Activated CD8-positive, alpha-beta memory T cell treated with anti-CD3 and anti-CD28 coated beads for 48 hours (primary cell): ENCODE results near the gene CNOT3.
"Not testable (repeated sequence)": the region's sequence is repeated elsewhere in the genome, so short reads cannot be mapped to it uniquely, and the experiment has no call there.

Source experiments
- DNase-seq, 3 experiments: peaks; one replicate each; pipeline ENCODE4 v3.0.0-alpha.2; 2020; ENCODE audit warnings: low read depth in 2 of 3, low spot score in 2 of 3

The CNOT3 gene

DNA sequence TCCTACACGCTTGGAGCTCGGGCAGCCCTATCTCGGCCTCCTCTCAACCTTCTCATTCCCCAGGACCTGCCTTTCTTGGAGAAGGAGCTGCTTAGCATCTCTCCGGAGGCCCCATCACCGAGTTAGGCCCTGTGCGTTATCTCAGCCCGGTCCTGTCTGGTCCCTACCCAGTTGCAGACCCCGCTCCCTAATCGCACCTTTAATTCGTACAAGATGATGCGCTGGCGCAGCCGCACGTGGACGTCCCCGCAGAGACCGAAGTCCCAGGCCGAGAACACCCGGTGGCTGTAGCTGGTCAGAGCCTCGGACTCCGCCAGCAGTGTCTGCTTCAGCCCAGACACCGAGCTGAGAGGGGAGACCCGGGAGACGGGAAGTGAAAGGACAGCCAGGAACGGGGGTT is 27.7 kb downstream of the CNOT3 start:
- no peak for DNase-seq

DNA sequence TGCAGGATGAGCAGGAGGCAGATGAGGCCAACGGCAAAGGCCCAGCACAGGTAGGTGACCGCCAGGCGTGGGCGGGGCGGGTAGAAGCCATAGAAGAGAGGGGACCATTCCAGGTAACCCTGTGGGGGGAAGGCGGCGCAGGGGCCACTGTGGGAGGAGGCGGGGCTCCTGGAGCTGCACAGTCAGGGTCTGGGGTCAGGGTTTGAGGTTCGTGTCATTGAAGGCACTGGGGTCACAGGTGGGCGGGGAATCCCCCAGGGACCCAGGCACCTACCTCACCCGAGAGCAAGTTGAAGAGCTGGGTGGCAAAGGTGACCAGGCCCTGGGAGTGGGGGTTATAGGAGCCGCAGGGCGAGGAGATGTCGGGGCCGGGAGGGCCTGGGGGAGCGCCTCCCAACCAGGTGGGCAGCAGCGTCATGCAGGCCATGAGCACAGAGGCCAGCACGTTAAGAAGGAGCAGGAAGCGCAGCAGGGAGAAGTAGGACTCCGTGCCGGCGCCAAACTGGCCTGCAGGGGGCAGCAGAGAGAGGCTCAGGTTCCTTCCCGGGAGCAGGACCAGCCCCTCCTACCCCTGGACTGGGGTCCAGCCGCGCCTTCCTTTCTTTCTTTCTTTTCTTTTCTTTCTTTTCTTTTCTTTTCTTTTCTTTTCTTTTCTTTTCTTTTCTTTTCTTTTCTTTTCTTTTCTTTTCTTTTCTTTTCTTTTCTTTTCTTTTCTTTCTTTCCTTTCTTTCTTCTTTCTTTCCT is 30.8 kb downstream of the CNOT3 start:
- peak; percentile 74 to 97 (median 95) for DNase-seq

DNA sequence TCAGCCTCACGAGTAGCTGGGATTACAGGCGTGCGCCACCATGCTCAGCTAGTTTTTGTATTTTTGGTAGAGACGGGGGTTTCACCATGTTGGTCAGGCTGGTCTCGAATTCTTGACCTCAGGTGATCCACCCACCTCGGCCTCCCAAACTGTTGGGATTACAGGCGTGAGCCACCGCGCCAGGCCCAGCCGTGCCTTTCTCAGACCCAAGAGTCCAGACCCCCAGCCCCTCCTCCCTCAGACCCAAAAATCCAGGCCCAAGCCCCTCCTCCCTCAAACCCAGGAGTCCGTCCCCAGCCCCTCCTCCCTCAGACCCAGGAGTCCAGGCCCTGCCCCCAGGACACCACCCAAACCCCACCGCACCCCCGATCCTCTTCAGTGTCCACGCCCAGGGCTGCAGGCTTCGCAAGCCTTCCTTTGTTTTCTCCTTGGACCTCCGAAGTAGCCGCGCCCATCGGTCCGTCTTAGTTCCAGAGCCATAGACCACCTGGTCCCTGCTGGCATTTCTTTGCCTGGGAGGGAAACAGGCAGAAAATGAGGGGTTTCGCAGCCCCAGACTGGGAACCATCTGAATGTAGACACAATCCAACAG is 31.7 kb downstream of the CNOT3 start:
- no peak for DNase-seq

DNA sequence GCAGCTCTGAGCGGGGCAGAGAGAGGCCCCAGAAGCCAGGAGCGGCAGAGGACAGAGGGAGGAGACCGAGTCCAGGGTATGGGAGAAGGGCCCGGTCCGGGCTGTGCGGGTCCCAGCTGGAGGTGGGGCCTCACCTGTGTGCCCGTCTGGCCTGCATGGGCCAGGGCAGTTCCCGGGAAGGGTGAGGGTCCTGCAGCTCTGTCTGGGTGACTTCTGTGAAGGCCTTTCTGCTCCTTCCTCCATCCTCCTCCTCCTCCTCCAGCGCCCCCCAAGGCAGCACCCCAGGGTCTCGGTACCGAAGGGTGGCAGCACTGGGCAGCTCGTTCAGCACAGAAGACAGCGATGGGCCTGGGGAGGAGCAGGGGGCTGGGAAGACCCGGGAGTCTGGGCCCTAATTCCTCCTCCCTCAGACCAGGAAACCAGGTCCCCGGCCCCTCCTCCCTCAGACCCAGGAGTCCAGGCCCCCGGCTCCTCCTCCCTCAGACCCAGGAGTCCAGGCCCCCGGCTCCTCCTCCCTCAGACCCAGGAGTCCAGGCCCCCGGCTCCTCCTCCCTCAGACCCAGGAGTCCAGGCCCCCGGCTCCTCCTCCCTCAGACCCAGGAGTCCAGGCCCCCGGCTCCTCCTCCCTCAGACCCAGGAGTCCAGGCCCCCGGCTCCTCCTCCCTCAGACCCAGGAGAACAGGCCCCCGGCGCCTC is 34.3 kb downstream of the CNOT3 start:
- DNase-seq = not testable (repeated sequence)

DNA sequence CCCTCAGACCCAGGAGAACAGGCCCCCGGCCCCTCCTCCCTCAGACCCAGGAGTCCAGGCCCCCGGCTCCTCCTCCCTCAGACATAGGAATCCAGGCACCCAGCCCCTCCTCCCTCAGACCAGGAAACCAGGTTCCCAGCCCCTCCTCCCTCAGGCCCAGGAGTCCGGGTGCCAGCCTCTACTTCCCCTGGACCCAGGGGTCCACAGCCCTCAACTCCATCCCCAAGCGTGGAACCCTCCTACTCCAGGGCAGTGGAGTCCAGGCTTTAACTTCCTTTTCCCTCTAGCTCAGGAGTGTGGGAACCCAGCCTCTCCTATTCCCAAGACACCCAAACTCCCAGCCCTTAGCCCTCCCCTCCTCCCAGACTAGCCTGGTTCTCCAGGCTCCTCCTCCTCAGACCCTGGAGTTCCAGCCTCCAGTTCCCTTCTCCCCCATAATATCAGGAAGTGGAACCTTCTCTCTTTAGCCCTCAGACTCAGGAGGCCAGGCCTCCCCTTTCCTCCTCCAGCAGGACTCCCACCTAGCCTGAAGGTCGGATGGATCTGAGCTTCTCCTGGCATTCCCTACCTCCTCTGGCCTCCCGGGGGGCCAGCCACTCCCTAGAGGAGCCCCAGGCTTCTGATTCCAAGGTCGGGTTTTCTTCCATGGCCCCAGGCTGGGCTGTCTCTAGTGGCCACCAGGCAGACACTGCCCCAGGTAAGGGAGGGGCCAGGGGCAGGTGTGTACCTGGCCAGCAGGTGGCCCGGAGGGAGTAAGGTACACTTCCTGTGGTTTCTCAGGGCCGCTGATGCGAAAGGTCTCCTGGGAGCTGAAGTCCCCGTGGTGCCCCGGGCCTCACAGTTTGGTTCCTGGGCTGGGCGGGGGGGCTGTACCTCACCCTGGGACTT is 35.2 kb downstream of the CNOT3 start, which contains the start of gene TMC4:
TSS of gene TMC4 (minus strand) at position 690 of the 888 bp plus-strand sequence. CDS start at position 647, 43 bp downstream.
- DNase-seq = no peak

DNA sequence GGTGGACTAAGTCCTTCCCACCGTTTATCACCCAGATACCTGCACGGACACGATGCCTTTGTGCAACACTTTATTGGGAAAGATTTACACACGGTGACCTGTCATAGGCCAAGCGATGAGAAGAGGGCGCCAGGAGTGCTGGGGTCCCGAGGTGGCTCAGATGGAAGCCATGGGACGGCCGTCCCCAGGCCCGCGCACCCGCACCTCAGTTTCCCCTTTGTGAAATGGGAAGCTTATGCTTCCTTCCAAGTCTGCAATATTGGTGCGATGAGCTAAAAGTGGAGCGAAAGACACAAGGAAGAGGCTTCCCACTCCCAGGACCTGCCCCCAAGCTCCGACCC is 35.8 kb downstream of the CNOT3 start:
- DNase-seq = no peak

DNA sequence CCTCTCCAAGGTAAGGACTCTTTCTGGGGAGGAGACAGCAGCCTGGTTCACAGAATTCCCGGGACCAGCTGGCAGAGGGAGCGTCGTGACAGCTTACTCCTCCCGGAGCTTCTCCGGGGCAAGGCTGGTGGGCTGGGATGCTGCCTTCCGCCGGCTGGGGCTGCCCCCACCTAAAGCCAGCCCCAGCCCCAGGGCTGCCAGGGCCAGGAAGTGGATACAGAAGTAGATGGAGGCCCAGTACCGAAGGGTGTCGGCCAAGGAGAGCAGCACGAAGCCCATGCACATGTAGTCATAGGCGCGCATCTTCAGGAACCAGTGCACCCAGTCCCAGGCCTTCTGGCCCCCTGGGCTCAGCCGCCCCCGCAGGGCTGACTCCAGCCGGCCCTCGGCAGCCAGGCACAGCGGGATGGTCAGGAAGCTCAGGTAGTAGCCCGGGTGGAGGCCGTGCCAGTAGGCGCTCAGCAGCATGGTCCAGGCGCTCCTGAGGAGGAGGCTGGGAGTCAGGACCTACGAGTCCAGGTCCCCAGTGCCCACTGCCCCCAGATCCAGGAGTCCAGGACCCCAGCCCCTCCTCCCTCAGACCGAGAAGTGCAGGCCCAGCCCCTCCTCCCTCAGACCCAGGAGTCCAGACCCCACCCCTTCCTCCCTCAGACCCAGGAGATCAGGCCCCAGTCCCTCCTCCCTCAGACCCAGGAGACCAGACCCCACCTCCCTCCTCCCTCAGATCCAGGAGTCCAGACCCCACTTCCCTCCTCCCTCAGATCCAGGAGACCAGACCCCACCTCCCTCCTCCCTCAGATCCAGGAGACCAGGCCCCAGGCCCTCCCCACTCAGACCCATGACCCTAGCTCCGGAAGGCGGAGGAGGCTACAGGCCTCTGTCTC is 36.6 kb downstream of the CNOT3 start:
- no peak for DNase-seq

DNA sequence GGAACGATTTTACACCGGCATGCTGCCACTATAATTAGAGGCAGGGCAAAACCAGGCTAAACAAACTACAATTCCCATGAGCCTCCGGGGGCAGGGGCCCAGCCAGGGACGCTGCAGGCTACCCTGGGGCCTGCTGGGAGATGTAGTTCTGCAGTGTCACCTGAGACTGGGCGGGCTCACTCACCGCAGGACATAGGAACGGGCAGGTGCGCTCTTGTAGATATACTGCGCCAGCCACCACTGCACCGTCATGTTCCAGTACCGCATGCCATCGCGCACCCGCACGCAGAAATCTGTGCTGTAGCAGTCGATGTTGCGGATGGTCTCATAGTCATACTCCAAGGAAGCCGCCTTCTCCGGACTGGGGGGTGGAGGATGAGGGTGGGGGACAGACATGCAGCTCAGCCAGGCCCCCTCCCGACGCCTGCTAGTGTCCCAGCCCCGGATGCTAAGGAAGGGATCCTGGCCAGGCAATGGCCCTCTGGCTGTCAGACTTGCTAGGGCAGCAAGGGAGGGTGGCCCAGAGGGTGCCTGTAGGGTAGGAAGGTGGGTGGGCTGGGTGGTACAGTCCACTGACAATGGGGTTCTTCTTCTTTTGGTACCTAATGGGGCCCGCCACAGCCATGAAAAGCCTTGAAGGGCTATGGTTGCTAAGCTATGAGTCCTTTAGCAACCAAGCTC is 41.2 kb downstream of the CNOT3 start:
- no peak for DNase-seq

DNA sequence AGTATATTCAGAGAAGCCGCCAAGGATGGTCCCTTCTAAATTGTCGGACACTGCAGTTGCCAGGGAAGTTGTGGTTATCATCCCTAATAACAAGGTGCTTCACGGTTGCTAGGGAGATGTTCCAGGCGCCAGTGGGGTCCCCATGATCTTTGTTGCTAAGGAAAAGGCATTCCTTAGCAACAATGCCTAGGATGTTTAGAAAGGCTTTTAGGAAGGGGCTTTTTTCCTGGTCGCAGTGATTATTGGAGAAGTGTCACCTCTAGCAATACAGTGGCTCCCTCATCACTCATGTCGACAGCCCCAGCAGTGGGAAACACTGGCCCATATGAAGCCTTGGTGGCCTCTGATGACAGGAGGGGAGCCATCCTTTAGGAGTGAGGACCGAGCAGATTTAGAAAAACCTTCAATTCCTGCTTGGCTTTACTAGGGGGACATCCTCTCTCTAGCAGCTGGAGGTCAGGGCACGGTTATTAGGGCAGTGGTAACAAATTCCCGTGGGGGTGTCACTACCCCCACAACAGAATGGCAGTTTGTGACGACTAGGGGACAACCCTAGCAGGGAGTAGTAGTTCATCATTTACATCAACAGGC is 41.8 kb downstream of the CNOT3 start:
- no peak for DNase-seq

DNA sequence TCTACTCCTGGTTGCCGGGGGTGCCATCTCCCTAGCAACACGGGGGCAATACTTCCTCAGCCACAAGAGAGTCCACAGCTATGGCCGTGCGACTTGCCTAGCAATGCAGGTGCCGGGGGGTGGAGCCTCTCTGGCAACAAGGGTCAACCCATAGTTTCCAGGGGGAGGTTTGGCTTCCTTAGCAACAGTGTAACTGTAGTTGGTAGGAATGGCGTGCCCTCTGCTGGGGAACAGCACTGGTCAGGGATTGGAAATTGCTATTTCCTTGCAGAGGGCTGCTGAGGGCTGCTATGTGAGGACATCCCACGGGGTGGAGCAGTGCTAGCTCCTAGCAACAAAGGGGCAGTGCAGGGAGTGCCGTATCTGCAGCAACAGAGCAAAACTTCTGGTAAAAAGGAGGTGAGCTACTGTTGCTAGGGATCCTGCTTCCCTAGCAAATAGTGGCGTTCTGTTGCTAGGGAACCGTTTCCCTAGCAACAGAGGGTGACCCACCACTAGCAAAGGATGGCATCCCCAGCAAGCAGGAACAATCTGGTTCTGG is 42.4 kb downstream of the CNOT3 start:
- DNase-seq = no peak

DNA sequence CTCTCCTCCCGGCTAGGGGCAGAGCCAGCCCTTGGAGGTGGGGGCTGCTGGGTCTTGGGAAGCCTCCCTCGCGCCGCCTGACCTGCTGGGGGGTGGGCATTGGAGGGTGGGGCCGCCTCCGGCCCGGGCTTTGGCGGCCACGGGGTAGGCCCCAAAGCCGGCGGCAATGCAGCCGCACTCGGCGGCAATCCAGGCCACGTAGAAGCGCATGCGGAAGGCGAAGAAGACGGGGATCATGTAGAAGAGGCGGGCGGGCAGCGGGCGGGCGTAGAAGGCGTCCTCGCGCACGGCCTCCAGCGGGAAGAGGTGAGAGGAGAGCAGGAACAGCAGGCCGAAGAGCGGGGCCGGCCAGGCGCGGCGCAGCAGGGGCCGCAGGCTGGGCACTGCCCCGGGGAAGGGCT is 43.1 kb downstream of the CNOT3 start:
- no peak for DNase-seq

DNA sequence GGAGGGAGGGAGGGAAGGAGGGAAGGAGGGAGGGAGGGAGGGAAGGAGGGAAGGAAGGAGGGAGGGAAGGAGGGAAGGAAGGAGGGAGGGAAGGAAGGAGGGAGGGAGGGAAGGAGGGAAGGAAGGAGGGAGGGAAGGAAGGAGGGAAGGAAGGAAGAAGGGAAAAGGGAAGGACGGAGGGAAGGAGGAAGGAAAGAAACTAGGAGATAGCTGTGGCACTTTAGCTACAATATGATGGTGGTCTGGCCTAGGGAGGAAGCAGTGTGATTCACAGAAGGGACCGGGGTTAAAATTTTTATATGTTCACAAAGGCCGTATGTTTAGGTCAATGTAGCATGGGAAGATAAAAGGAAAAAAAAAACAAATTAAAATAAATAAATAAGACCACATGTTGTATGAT is 44.3 kb downstream of the CNOT3 start:
- DNase-seq = not testable (repeated sequence)

DNA sequence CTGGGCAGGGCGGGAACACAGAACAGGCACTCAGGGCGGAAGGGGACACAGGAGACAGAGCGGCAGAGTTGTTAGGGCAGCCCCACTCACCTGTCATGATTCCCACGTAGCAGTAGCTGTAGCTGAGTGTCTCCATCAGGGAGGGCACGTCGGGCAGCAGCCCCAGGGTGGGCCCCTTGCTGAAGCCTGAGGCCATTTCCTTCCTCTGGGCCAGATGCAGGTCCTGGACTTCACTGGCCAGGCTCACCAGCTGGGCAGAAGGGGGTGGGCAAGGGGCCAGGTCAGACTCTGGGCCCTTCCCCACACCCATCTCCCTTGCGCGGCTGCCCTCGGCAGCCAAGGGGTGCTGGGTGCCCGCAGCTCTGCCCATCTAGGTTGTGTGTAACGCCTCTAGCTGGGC is 45.9 kb downstream of the CNOT3 start:
- DNase-seq = no peak

DNA sequence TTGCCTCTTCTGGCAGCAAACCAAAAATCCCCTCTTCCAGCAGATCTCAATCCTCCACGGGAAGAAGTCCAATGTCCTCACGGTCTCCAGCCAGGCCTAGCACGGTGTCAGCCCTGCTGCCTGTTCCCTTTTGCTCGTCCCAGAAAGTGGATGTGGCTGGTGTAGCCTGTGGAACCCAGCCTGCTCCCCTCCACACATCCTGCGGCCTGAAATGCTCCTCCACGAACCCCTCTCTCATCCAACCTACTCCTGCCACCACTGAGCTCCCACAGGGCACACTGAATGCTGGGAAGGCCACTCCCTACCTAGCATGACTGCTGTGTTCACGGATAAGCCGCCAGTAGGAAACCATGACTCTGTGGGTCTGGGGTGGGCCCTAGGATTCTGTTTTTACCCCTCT is 48.8 kb downstream of the CNOT3 start:
- DNase-seq = no peak

DNA sequence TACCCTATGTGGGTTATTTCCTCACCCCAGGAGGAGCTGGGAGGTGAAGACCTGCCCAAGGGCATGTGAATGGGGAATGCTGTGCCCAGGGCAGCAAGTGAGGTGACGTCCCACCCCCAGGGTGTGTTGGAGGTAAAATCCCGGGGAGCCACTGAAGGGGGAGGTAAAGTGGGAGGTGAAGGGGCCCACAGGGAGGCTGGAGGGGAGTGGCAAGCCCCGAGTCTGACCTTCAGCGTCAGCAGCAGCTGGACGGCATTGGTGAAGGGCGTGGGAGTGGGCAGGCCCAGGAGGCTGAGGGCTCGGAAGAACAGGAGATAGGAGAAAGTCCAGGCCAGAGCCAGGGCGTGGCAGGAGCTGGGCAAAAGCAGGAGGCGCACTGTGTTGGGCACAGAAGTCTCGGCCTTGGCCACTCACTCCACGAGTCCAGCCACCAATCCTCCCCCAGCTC is 49.4 kb downstream of the CNOT3 start:
- no peak for DNase-seq

DNA sequence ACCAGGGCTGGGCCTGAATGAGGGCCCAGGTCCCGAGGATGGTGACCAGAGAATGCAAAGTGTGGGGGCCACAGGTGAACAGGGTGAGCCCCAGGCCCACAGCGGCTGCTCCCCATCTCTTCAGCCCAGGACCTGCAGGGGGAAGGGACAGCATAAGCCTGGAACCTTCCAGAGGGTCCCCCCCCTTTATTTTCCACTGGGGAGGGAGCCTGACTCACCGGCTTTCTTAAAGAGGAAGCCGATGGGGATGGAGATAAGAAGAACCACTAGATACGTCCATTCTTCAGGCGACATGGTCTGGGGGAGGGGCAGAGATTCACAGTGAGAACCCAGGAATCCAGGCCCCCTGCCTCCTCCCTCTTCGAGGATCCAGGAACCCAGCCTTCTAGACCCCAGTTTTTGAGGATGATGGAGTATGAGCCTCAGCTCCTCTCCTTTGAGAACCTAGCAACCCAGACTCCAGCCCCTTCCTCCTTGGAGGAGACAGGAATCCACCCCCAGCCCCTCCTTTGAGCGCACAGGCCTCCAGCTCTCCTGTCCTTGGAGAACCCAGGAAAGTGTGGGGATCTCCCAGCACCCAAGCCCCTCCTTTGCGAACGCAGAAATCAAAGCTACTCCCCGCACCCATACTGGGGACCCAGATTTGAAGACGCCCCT is 50.8 kb downstream of the CNOT3 start:
- DNase-seq = no peak

DNA sequence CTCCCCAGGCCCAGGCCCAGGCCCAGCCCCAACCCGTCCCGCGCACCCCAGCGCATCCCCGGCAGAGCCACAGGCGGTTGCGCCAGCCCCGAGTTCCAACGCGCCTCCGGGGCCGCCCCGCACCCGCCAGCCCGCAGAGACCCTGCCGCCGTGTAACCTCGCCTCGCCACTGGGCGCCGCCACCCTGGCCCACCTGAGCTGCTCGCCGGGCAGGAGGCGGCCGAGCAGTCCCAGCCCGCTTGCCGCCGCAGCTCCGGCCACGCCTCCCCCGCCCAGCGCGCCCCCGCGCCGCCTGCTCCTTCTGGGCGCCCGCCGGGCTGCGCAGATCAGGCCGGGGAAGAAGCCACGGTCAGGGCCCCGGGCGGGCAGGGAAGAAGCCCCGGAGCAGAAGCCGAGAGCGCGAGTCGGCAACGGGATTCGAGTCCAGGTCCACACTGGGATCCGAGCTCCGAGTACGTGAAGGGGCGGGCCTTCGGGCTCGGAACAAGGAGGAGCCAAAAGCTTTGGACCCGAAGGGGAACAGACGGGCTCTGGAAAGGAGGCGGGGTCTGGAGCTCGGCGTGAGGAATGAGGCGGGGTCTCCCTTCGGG is 51.7 kb downstream of the CNOT3 start, which contains the start of gene MBOAT7:
TSS of gene MBOAT7 (minus strand) at position 436 of the 590 bp plus-strand sequence. CDS start 1,072 bp downstream, outside the sequence.
- no peak for DNase-seq
